GM21825 (cell line): ENCODE data around the gene PTCH2.
"Not testable (repeated sequence)": the region's sequence is repeated elsewhere in the genome, so short reads cannot be mapped to it uniquely, and the experiment has no call there.

ENCODE experiments used
- ATAC-seq: cut with Tn5 transposase; IDR thresholded peaks from one replicate; pipeline ENCODE4 v1.9.1; 2021; ENCODE audit warnings: mild to moderate bottlenecking, moderate library complexity; ENCODE audit not compliant: unreplicated experiment

PTCH2 gene

DNA sequence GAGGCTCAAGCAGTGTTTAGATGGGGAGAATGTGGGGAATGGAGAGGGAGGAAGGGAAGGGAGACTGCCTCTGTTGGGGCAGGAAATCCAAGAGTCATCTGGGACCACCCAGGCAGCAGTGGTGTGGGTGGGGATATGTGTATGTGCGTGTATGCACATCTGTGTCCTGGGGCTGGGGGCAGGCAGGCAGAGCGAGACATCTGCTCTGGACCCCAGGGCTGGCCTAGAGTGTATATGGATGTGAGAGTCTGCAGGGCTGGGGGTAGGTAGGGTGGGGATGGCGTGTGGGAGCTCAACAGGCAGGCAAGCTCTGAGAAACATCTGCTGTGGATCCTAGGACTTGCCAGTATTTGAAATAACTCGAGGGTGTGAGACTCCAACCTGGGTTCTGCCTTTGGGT, 3.5 kb downstream of the PTCH2 start:
- no peak for ATAC-seq

DNA sequence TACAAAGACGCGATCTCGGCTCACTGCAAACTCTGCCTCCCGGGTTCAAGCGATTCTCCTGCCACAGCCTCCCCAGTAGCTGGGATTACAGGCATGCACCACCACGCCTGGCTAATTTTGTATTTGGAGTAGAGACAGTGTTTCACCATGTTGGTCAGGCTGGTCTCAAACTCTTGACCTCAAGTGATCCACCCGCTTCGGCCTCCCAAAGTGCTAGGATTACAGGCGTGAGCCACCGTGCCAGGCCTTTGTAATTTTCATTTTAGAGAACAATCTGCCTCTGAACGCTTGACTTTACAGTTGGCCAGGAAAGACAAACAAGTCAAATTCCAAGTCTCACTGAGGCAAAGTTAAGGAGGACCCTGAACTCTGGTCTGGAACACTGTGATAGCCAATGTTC, 4.8 kb downstream of the PTCH2 start:
- not testable (repeated sequence) for ATAC-seq

DNA sequence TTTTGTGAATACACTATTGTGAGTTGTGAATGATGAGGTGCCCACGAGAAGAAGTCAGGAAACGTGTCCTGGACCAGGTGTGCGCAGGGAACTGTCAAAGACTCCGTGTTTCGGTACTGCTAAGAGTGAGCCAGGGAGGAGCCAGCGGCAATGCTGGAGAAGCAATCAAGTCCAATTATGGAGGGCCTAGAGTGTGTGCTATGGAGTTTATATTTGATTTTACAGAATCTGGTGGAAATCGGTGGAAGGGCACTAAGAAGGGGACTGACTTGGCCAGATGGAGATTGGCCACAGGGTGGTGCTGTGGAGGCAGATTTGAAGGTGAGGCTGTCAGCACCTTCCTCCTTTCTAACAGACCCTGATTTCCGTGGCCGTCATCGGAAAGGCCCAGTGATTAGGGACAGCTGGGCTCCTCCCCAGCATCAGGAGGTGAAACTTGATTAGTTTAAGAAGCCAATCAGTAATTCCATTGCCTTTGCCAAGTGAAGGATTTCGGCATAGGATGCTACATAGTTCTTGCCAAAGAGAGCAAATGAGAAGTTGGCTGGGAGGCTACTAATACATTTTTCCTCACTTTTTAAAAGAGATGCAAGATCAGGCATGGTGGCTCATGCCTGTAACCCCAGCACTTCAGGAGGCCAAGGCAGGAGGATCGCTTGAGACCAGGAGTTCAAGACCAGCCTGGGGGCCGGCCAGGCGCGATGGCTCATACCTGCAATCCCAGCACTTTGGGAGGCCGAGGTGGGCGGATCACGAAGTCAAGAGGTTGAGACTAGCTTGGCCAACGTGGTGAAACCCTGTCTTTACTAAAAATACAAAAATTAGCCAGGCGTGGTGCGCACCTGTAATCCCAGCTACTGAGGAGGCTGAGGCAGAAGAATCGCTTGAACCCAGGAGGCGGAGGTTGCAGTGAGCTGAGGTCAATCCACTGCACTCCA, 7.0 kb downstream of the PTCH2 start:
- ATAC-seq = peak; percentile 65

DNA sequence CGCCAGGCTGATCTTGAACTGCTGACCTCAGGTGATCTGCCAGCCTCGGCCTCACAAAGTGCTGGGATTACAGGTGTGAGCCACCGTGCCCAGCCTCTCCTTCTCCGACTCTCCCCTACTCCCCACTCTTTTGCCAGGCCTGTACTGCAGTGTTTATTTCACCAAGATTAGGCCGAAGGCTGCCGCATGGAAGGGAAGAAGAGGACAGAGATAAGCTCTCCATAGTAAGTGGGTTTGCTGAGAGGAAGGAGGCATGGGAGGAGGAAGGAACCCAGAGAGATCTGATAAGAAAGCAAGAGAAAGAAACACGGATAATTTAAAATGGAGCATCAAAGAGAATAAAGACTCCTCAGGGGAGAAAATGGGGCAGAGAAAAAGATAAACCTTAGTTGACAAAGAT, 8.7 kb downstream of the PTCH2 start:
- no peak for ATAC-seq

DNA sequence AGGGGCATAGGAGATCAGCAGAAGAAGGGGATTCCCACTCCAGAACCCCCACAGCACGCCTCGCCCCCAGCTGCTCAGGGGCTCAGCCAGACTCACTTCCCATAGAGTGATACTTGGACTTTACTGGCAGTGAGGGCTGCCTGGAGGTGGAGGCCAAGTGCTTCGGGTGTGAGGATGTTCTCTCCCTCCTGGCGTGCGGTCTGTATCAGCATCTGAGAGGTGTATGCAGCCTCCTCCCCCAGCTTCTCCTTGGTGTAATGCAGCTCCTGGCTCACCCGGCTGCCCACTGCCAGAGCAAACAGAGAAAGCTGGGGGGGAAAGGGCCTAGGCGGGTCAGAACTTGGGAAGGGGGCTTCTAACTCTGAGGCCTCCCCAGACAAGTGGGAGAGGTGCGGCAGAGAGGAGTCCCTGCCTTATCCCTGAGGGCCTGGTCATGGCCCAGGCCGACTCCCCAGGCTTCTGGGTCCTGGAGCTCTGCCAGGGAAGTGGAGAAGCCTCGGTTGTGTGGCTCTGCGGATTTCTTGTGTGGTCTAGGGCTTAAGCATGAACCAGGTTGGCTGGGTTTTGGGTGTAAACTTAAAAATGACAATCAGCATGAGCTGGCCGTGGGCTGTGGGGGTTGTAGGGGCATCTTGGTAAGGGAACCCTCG, 10.9 kb downstream of the PTCH2 start:
- no peak for ATAC-seq

DNA sequence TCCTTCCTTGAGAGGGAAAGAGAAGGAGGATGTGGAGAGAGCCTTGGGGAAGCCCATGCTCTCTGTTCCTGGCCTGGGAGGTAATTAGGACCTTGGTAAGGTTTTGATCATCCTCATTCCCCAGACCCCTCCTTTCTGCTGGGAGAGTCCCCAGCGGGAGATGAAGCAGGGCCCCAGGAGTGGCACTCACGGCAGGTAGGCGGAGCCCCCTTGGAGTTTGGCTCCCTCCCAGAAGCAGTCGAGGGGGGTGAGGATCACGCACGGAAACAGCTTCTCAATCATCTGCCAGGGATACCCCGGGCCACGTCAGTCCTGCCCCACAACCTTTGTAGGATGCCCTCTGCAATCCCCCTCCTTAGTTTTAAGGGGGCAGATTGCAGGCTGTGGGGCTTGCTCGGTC, 11.5 kb downstream of the PTCH2 start:
- ATAC-seq = no peak

DNA sequence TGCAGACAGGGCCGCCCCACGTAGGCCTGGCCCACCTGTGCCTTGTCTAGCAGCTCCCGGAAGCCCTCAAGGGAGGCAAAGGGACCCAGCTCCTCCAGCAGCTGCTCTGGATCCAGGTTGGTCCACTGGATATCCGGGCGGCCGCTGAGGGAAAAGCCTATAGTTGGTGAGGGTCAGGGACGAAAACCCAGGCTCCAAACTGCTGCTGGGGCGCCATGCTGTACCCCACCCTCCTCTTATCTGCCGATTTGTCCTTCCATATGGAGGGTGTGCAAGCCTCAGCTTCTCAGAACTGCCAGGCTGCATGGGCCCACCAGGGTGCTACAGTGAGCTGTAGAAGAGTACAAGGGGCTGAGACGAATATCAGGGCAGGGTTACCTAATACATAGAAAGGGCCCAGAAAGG, 12.2 kb downstream of the PTCH2 start:
- no peak for ATAC-seq

DNA sequence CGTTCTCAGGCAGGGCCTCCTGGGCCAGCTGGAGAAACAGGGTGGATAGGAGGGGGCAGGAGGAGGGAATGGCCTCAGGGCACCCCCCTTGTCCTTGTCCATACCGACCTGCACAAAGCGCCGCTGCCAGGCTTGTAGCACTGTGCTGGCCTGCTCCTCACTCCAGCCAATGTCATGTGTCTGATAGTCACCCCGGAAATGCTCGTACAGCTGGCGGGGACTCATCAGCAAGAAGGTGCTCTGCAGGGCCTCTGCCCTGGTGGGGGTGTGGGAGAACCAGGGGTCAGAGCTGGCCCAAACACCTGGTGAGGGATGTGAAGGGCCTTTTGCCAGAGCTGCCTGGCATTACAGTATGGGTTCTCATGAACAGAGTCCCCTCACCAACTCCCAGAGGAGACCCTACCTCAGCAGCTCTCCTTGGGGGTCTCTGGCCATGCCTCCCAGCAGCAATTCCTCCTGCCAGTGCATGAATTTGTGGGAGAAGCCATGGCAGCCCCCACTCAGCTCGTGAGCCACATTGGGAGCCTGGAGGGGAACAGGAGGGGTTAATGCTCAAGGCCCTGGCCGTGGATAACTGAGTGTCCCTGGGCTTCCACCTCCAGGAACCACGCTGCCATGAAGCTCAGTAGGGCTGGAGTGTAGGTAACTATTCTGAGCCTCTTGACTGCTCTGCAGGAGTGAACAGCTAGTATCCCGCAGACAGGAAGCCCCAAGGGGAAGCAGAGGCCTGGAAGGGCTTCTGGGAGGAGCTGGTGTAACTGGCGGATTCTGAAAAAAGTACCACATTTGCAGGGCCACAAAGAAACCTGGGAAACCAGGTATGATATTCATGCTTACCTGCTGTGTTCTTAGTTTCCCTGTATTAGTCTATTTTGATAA, 13.3 kb downstream of the PTCH2 start:
- ATAC-seq = no peak

DNA sequence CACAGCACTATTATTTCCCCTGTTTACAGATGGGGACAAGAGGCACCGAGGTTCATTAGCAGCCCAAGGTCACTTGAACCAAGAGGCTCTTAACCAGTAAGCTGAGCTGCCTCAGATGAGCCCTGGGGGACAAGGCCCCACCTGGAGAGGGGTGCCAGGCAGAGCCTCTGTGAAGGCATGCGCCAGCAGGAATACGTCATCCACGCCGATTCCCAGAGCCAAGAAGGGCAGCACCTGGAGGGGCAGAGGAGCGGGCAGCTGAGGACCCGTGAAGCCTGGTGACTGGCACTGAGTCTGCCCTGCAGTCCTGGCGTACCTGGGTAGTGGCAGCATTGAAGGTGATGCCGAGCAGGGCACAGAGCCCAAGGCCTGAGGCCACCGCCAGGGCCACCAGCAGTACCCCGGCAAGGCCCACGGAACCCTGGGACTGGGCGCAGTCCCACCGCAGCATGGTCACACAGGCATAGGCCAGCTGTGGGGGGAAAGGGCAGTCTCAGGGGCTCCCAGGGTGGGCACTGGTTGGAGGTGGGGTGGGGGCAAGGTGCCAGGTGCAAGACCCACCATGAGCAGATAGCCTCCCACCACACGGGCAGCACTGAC, 14.1 kb downstream of the PTCH2 start:
- no peak for ATAC-seq

DNA sequence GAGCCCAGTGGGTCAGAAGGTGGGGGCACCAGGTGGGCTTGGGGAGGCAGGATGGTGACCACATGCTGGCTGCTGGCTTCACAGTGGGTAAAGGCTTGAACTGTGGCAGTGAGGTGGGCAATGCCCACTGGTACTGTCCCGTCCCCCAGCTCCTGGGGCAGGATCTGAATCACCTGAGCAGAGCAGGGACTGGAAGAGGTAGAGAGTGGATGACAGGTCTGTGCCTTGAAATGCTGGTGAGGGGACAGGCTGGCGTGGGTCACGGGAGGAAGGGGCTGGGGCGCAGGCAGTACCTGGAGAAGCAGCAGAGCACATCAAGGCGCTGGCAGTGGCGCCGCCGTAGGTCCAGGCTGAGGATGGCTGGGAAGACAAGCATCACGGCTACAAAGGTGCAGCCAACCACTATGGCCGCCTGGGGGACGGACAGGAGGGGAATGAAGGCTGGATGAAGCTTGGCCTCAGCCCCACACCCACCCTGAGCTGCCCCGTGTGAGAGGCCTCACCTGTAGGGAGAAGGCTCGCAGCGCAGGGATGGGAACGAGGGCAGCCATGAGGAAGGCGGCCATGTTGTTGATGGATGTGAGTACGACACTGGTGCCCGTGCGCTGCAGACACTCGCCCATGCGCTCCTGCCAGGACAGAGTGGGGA, 14.9 kb downstream of the PTCH2 start:
- ATAC-seq = no peak

DNA sequence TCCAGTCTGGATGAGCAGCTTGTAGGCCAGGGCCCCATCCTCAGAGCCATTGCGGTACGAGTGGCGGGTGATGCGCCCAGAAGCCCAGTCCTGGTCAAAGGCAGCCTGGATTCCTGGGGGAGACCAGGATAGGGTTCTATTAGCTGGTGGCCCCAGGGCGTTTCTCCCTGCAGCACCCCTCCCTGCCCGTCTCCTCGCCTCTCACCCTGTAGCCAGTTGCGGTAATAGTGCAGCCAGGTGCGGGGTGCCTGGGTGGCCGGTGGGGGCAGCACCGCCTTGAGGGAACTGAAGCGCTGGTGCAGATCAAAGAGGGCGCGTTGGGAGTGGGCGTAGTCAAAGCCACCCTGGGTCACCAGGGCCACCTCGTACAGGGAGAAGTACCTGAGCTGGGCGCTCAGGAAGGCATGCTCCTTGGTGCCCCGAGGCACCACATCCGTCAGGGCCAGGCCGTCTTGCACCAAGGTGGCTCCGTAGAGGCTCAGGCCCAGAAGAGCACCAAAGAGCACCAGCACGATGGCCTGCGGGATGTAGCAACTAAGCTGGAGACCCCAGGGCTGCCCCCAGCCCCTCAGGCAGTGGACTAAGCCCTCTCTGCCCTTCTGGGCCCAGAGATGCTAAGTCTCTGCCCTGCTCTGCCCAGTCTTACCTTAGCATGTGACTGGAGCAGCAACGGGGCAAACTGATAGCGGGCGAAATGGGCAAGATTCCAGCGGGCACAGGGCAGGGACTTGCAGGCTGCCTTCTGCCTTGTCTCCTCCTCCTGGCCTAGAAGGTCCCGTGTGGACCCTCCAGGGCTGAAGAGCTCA, 15.7 kb downstream of the PTCH2 start:
- ATAC-seq = no peak

DNA sequence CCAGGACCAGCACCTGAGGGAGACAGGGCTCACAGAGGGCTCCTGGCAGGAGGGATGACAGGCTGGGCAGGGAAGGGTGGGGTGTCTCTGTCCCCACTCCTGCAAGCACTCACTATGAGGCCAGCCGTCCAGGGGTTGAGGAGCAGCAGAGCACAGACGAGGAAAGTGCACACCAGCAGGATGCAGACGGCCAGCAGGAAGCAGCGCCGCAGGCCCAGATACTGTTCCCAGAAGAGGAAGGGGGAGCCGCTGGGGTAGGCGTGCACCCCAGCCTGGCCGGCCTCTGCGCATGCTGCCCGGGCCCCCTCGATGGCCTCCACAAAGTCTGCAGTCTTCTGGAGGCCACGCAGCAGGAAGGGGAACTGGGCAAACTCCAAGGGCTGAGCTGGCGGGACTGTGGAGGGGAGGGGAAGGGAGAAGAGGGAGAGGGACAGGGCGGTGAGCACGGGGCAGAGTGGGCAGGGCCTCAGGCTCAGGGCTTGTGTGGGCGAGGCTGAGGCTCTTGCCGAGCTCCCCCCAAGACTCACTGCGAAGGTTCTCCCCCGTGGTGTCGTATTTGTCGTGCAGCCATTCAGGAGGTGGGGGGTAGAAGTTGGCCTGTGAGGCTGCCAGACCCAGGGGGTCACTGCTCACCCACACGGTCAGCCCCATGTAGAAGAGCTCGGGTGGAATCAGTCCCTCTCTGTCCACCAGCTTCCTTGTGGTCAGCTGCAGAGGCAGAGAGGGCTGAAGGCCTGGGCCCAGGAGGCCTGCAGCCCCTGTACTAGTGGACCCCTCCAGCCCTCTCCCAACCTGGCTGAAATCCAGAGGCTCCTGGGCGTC, 16.5 kb downstream of the PTCH2 start:
- ATAC-seq = no peak

DNA sequence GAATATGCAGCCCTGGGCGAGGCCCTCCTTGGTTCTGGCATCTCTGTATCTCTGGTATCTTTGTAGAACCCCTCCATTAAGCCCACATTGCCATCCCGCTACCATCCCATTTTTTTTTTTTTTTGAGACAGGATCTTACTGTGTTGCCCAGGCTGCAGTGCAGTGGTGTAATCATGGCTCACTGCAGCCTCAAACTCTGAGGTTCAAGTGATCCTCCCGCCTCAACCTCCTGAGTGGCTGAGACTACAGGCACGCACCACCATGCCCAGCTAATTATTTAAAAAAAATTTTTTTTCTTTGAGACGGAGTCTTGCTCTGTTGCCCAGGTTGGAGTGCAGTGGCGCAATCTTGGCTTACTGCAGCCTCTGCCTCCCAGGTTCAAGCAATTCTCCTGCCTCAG, 18.7 kb downstream of the PTCH2 start:
- not testable (repeated sequence) for ATAC-seq

DNA sequence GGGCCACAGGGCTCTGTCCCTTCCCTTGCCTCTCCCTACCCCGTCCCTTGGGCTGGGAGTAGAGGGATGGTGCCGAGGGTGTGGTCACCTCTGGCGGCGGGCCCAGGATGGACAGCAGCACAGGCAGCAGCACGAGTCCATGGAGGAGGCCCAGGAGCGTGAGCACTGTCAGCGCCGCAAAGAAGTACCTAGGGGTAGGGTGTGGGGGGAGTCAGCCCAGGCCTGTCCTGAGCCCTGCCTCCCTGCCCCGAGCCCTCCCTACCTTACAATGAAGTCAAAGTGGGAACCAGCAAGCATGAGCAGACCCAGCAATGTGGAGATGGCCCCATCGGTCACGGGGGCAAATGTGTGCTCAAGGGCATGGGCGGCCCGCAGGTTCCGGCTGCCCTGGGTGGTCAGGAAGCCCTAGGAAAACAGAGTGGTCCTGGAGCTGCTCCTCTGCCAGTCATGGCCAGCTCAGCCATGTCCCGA, 20.0 kb downstream of the PTCH2 start:
- ATAC-seq = no peak

DNA sequence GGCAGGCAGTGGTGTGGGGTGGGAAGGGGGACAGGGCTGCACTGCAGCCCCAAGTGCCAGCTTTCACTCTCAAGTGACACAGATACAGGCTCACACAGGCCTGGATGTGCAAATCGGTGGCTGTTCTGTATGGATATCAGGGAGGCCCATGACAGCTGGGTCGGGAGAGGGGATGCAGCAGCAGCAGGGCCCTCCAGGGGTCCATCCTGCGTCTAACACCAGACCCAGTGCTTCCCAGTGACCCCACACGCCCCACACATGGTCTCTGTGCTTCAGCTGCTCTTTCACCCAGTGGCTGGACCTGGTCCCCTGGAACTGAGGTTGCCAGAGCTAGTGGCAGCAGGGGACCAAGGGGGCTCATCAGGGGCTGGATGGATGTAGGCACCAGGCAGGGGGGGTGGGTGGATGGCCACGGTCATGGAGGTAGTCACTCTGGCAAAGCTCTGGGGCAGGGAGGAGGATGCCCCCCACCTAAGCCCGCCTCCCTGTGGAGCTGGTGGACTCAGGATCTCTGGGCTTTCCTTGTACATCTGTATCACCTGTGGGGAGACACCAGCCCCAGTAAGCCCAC, 20.8 kb downstream of the PTCH2 start:
- no peak for ATAC-seq

DNA sequence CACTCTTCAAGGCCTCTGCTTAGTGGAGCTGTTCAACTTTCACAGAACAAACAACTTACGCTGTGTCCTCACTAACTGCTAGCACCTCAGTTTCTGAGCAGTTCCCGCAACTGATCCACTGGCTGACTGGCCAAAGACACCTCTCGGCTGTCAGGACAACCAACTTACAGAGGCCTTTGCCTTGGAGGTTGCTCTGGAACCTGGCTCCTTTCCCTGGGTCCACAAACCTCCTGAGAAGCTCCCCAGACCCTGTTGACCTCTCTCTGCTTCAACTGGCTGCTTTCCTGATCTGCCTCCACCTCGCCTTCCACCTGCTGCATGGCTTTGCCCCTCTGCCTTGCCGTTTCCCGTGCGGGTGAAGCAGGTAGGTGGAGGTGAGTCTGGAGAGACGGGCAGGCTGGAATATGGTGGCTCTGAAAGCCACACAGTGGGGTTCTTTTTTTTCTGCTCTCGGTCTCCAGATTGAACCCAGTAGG, 21.8 kb downstream of the PTCH2 start:
- ATAC-seq = no peak

DNA sequence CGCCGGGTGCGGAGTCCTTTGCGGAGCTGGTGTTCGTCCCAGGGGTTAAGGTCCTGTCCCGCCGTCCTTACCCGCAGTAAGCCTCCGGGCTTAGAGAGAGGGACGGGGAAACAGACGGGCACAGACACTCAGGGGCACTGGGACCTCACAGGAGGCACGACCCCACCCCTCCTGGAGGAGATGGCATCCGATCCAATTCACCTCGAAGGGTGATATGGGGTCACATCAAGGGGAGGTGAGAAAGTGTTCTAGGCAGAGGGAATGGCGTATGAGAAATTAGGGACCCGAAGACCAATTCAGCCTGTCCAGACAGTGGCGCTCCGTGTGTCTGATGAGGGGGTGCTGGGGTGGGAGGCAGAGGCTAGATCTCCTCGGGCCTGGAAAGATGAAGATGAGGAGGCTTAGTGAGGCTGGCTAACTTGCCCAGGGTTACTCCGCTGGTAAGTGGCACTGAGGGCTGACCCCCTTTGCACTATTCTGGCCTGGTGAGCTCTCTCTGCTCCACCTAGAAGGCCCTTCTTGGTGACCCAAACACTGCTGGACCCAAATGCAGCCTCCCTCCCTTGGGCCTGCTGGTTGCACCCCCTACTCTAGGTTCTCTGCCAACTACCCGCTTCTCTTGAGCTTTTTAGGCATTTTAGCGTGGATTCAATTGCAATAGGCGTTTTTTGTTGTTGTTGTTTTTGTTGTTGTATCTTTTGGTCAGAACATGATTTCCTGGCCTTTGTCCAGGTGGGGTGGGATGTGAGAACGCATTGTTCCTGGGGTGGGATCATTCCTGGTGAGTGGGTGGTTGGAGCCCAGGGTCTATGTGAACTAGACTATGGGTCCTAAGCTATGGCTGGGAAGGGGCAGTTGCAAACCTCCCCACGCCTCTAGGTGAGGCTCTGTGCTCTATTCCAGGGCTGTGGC, 22.5 kb downstream of the PTCH2 start:
- no peak for ATAC-seq
